Ishikawa (cell line): ENCODE data around the gene CLDN4.

Source experiments
- CEBPB ChIP-seq: IDR thresholded peaks from 2 replicates; pipeline ENCODE4 v1.6.1; 2012
- CREB1 ChIP-seq: IDR thresholded peaks from 2 replicates; pipeline ENCODE4 v1.6.1; 2012; ENCODE audit warnings: low read depth
- EGR1 ChIP-seq: IDR thresholded peaks from 2 replicates; pipeline ENCODE4 v1.6.1; 2012
- EP300 ChIP-seq: IDR thresholded peaks from 2 replicates; pipeline ENCODE4 v1.6.1; 2012; ENCODE audit warnings: borderline replicate concordance
- FOXM1 ChIP-seq: IDR thresholded peaks from 2 replicates; pipeline ENCODE4 v1.6.1; 2012; ENCODE audit warnings: low read depth, borderline replicate concordance
- MAX ChIP-seq: IDR thresholded peaks from 2 replicates; pipeline ENCODE4 v1.6.1; 2012
- NFIC ChIP-seq: IDR thresholded peaks from 2 replicates; pipeline ENCODE4 v1.6.1; 2012
- RAD21 ChIP-seq: IDR thresholded peaks from 2 replicates; pipeline ENCODE4 v1.6.1; 2012; ENCODE audit warnings: low read depth
- TAF1 ChIP-seq: IDR thresholded peaks from 2 replicates; pipeline ENCODE4 v1.6.1; 2012; ENCODE audit warnings: low read depth, mild to moderate bottlenecking
- TCF12 ChIP-seq: IDR thresholded peaks from 2 replicates; pipeline ENCODE4 v1.6.1; 2012; ENCODE audit warnings: low read depth
- TEAD4 ChIP-seq: IDR thresholded peaks from 2 replicates; pipeline ENCODE4 v1.6.1; 2012
- YY1 ChIP-seq: IDR thresholded peaks from 2 replicates; pipeline ENCODE4 v1.6.1; 2012; ENCODE audit warnings: low read depth
- ZBTB7A ChIP-seq: IDR thresholded peaks from 2 replicates; pipeline ENCODE4 v1.6.1; 2012; ENCODE audit warnings: low read depth
- TF ChIP-seq, protein P1 (sequence below): IDR thresholded peaks from 2 replicates; pipeline ENCODE4 v1.6.1; 2012; ENCODE audit warnings: low read depth, mild to moderate bottlenecking
- TF ChIP-seq, protein P2 (sequence below): IDR thresholded peaks from 2 replicates; pipeline ENCODE4 v1.6.1; 2012

Gene CLDN4

GRCh38 chr7:73866446-73866767, 35.6 kb downstream of the CLDN4 start:
- TF ChIP-seq, protein P1, sequence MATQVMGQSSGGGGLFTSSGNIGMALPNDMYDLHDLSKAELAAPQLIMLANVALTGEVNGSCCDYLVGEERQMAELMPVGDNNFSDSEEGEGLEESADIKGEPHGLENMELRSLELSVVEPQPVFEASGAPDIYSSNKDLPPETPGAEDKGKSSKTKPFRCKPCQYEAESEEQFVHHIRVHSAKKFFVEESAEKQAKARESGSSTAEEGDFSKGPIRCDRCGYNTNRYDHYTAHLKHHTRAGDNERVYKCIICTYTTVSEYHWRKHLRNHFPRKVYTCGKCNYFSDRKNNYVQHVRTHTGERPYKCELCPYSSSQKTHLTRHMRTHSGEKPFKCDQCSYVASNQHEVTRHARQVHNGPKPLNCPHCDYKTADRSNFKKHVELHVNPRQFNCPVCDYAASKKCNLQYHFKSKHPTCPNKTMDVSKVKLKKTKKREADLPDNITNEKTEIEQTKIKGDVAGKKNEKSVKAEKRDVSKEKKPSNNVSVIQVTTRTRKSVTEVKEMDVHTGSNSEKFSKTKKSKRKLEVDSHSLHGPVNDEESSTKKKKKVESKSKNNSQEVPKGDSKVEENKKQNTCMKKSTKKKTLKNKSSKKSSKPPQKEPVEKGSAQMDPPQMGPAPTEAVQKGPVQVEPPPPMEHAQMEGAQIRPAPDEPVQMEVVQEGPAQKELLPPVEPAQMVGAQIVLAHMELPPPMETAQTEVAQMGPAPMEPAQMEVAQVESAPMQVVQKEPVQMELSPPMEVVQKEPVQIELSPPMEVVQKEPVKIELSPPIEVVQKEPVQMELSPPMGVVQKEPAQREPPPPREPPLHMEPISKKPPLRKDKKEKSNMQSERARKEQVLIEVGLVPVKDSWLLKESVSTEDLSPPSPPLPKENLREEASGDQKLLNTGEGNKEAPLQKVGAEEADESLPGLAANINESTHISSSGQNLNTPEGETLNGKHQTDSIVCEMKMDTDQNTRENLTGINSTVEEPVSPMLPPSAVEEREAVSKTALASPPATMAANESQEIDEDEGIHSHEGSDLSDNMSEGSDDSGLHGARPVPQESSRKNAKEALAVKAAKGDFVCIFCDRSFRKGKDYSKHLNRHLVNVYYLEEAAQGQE: no peak
- TF ChIP-seq ZBTB7A (no peak), EP300 (no peak), RAD21 (no peak), CEBPB (no peak), CREB1 (no peak), TAF1 (no peak), MAX (no peak), EGR1 (no peak), TCF12 (no peak), NFIC (no peak), FOXM1 (no peak), YY1 (no peak), TEAD4 (no peak)
- TF ChIP-seq, protein P2, sequence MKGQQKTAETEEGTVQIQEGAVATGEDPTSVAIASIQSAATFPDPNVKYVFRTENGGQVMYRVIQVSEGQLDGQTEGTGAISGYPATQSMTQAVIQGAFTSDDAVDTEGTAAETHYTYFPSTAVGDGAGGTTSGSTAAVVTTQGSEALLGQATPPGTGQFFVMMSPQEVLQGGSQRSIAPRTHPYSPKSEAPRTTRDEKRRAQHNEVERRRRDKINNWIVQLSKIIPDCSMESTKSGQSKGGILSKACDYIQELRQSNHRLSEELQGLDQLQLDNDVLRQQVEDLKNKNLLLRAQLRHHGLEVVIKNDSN: no peak

DNA sequence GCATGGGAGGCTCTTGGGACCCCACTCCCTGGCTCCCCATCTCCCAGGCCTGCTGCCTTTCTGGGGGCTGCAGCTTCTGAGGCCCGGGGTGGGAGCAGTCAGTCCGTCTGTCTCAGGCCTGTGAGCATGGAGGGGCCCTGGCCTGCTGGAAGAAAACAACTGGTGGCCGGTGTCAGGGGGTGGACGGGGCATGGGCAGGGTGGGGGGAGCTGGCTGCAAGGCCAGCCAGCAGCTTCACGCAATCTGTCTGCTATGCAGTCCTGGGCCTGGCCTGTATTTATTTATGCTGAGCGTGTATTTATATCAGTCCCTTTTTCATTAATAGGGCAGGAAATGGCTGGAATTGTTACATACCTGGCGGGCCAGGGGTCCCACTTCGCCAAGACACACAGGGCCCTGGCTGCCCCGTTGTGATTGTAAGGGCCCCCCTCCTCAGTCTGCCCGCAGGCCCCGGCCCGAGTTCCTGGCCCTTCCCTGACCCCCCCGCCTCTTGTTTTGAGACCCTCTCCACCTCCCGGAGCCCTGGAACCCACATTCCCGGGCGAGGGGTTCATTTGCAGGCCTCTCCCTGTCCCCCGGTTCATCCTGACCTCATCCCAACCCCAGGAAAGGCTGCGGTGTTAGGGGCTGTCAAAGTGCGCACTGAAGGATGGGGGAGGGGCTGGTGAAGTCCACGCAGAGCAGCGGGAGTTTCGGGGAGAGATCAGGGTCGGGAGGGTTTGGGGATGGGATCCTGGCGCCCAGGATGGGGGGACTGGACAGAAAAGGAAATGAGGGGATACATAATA, 38.4 kb downstream of the CLDN4 start:
- TF ChIP-seq MAX: no peak
- TF ChIP-seq EGR1: no peak
- no peak for TF ChIP-seq EP300
- TF ChIP-seq, protein P2: no peak

DNA sequence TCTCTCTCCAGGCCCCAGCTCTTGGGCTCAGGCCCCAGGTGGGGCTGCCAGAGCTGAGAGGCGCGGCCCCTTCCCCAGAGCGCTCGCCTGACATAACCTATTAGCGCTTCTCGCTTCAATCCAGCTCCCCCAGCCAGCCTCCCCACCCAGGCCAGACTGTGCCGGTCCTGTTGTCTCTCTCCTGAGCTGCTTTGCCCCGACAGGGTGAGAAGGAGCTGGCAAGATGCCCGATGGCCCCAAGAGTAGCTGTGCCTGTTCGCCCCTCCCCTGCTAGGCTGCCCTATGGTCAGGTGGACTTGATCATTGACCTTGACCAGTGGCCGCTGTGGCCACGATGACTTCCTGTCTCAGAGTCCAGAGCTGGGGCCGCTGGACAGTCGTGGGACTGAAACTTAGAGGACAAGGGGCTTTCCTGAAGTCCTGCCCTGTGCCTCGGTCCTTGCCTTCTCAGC, 39.3 kb downstream of the CLDN4 start:
- TF ChIP-seq EP300 (no peak), YY1 (no peak), FOXM1 (no peak), EGR1 (no peak), TEAD4 (no peak), NFIC (no peak), TAF1 (no peak), MAX (no peak), ZBTB7A (no peak), CREB1 (no peak), TCF12 (no peak), CEBPB (no peak), RAD21 (no peak)
- TF ChIP-seq, protein P1: no peak
- TF ChIP-seq, protein P2: no peak

GRCh38 chr7:73871163-73872011, 40.6 kb downstream of the CLDN4 start:
- TF ChIP-seq YY1 (no peak), EGR1 (no peak), FOXM1 (no peak), TEAD4 (no peak), NFIC (no peak), CEBPB (no peak), MAX (no peak), TCF12 (no peak), ZBTB7A (no peak), RAD21 (no peak), TAF1 (no peak), EP300 (no peak), CREB1 (no peak)
- TF ChIP-seq, protein P2: no peak
- TF ChIP-seq, protein P1: no peak
